RPMI8226 (cell line): ENCODE measurements around the gene PTTG1IP.

Source experiments
- DNase-seq: peaks from one replicate; pipeline ENCODE4 v3.0.0-alpha.2; 2015

The PTTG1IP gene

GRCh38 chr21:44862869-44863685 lies 10.4 kb downstream of the PTTG1IP start:
- no peak for DNase-seq

DNA sequence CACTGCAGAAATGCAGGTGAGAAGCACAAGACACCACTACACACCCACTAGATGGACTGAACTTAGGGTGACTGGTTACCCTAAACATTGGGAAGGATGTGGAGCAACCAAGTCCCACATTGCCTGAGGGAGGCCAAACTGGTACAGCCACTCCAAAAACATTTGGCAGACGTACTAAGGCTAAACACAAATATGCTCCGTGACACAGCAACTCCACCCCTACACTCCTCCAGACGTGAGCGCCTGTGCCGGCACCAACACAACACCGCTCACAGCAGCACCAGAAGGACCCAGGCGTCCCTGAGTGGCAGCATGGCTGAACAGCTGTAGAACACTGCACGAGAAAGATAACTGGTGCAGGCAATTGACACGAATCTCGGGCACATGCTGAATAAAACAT lies 14.7 kb downstream of the PTTG1IP start:
- DNase-seq, result no peak

GRCh38 chr21:44858291-44858690 lies 15.2 kb downstream of the PTTG1IP start:
- DNase-seq, result no peak

GRCh38 chr21:44857127-44857892 lies 16.2 kb downstream of the PTTG1IP start:
- no peak for DNase-seq

DNA sequence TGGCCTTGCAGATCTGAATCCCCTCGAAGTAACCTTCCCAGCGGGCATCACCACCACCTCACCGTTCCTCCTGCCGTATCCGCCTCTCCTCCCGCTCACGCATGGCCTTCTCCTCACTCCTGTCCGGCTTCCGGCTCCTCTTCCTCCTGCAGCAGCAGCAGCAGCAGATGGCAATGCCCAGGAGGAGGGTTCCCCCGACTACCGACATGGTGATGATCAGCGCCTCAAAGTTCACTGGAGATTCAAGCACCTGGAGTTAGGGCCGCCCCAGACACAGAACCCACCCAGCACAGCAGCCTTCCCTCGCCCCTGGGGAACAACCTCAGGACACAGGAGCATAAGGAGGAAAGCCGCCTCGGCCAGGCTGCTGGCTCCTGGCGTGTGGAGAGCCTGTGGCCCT lies 17.4 kb downstream of the PTTG1IP start:
- DNase-seq, result no peak

DNA sequence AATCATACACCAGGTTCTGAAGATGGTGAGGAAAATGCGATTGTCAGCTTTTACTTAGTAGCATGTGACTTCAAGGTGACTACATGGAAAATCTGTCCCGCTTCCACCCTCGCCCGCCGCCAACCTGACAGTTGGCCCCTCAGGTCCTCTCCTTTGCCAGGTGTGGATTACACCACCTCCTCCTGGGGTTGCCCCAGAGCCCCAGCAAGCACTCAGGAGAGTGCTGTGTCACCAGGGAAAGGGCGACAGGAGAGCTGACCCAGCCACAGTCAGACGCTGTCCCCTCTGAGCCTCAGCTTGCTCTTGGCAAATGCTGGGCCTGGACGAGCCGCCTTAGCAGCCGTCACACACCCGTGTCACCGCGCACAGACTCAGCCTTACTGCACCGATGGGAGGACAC lies 17.9 kb downstream of the PTTG1IP start:
- DNase-seq, result no peak

DNA sequence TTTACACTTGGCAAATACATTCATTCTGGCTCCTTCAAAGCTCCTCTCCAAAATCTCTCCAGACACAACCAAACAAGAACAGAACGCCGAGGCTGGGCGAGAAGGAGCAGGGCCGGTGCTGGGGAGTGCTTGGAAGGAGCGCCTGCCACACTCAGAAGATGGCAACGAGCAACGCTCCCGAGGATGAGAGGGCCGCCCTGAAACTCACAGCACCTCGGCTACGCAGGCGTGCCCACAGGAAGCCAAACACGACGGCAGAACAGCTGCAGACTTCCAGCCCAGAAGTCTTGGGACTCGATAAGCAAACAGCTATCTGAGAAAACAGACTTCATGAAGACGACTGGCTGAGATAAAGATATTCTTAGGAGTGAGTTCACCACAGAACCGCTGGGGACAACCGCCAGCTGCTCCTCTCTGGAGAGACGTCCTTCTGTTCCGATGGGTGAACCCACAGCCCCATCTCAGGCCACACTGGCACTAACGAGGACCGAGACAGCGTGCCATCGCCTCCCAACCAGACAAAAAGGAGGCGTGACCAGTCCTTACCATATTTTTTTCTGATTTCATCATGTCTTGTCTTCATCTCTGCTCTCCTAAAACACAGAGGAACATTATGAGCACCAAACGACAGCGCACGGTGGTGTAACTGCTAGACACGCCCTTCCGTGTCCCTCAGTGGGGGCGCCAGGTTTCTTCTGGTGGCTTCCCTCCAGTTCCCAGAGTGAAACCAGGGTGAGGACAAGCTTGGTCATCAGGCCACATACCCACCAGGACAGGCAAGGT lies 18.6 kb downstream of the PTTG1IP start:
- DNase-seq, result no peak

DNA sequence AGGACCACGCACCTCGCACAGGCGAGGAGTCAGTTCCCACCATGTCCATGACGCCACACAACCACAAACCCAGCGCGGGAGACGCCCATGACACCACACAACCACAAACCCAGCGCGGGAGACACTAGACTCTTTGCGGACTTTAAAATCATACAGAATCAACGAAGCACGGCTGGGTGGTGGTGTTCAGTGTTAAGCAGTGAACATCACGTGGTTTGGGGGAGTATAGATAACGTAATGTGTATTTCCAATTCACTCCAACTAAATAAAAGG lies 19.2 kb downstream of the PTTG1IP start:
- DNase-seq, result no peak

GRCh38 chr21:44853601-44854390 lies 19.7 kb downstream of the PTTG1IP start:
- DNase-seq, result no peak

- DNase-seq, result no peak
These were observed 22.4 kb downstream of the PTTG1IP start for GRCh38 chr21:44850905-44851657.

GRCh38 chr21:44850208-44850800 lies 23.2 kb downstream of the PTTG1IP start:
- DNase-seq, result no peak

DNA sequence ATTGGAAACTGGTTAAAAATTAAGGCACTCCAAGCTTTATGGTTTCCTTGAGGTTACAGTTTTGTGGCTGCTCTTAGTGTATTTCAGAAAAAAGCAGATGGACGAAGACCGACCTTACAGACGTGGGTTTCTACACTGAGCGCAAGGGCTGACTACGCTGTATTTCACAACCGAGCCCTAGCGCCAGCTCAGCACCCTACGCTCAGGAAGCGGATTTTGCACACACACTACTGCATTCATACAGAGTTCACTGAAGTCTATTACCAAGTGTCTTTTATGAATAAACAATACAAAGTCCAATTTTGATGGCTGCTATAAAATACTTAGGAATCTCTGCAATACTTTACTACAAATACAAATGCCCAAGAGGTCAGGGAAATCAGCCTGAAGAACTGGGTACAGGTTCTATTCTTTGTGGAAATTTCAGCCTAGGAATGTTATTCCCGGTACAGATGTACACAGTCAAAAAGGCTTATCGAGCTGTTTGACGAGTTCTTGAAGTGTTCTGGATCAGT lies 23.8 kb downstream of the PTTG1IP start:
- DNase-seq, result no peak

- DNase-seq, result no peak
These were observed 24.5 kb downstream of the PTTG1IP start for GRCh38 chr21:44848821-44849521.

DNA sequence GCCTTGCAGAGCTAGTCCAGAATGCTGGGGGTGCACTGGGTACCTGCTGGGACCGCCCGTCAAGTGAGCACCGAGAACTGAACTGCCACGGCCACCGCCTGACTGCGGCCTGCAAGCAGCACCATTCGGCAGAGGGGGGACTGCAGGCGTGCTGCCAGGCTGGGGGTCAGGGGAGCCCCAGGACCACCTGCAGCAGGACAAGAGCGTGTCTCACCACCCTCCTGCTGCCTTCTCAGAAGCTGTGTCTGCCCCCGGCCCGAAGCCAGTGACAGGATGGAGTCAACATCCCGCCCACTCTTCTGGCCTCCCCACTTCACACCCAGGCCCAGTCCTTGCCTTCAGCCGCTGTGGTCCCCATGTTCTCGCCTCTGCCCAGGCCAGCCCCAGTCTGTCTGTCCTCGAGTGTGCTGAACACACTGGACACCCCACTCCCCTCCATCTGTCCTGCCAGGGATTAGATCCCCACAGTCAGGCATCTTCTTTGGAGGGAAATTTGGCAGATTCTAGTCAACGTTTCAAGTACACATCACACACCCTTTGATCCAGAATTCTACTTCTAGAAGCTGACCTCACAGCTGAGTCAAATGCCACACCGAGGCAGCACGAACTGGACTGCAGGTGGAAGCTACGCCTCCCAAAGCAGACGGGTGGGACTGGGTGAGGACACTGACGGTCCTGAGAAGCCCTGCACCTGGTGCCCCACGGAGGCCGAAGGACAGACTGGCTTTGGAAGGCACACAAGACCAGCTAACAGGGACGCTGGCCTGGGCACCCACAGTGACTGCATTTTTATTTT lies 26.0 kb downstream of the PTTG1IP start:
- no peak for DNase-seq

DNA sequence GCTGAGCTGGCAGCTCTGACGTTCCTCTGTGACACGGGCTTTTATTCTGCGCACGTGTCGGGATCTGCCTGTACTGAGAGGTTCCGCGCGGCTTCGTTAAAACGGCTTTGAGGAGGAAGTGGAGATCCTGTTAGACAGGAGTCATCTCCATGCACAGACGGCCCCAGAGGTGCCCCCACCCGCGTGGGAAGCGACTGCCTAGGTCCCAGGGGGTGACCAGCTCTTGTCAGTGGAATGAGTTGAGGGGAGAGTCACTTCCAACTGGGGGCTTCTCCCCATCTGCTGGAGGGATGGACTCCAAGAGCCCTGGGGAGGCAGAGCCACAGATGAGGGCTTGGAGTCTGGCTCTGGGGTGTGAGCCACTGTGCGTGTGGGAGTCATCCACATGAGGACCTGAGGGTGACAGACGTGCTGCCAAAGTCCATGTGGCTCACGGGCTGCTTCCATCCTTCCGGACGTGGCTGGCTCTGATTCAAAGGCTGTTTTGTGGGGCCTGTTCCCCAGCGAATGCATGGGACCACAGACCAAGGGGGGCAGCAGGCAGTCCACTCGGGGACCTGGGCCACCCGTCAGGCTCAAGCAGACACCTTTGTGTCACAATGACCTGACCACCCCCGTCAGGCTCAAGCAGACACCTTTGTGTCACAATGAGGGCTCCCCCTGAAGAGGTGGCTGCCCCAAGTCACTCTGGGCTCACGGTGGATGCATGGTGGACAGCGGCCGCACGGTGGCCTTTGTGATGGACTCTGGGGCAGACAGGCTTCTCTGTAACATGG lies 26.8 kb downstream of the PTTG1IP start:
- DNase-seq, result no peak

DNA sequence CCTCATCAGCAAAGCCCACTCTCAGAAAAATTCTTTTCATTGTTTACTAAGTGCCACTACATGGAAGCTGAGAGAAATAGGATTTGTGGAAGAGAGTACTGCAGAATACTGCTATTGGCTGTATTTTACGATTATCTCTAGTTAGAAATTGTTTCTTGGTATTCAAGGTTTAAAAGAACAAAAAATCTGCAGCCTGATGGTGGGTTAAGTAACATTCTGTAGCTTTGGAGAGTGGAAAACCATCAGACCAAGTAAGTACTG lies 27.3 kb downstream of the PTTG1IP start:
- DNase-seq, result no peak

DNA sequence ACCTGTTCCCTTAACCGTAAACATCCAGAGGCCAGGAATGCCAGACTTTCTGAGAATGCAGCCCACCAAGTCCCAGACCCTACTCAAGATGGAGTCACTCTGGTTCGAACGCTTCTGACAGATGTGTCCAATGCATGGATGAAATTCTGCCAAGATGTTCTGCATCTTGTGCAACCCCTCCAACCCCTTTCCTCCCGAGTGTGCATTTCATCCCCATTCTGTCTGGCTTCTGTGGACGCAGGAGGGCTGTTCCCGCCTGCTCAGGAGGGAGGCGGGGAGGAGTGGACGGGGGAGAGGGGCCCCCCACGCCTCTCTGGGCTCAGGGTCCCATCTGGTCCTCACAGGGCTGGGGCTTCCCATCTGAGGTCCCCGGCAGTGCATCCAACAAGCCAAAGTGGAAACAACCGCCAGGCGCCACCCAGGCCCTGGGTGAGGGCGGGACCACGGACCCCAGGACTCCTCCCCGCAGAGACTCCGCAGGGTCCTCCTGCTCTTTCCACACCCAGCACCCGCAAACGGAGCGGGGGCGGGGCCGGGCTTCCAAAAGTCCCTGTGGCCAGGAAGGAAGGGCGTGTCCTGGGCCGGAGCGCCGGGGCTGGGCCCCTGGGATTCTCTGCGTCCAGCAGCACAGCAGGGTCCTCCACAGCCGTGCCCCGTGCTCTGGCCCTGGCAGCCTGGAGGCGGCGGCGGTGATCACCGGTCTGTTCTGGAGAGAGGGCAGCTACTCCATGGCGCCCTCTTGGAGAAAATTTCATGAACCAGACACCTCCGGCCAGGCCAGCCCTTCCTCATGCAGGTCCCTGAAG lies 27.9 kb downstream of the PTTG1IP start:
- DNase-seq, result peak; percentile 80

- DNase-seq, result no peak
These were observed 29.2 kb downstream of the PTTG1IP start for GRCh38 chr21:44844256-44844655.
